Small intestine (tissue), 7 donors: ENCODE results near the gene ALPL. TPM values are rescaled to one million over a fixed set of nuclear protein-coding genes. Genes with fewer than 3 reads are reported as not detected.

Experiments used
- DNase-seq, 2 donors: peaks; one replicate each; pipeline versions ENCODE4 v3.0.0 to v3.0.0-alpha.2; 2013
- FAIRE-seq: peaks from 2 replicates; lab custom pipeline; 2012; peaks lifted over from hg19 to GRCh38; lab: Jason Lieb, UNC
- H3K27ac ChIP-seq, 3 donors: one replicate each; pipeline ENCODE4 v1.5.1; 2013; ENCODE audit warnings: low read length in 2 of 3, mild to moderate bottlenecking in 2 of 3, control low read depth in 1 of 3, inconsistent platforms in 1 of 3, low read depth in 1 of 3, moderate library complexity in 1 of 3
- H3K27me3 ChIP-seq, 3 donors: one replicate each; pipeline ENCODE4 v1.6.1; 2013; ENCODE audit warnings: low read length in 3 of 3, inconsistent platforms in 1 of 3; ENCODE audit not compliant: control insufficient read depth in 3 of 3, insufficient read depth in 3 of 3
- H3K36me3 ChIP-seq, 3 donors: one replicate each; pipeline ENCODE4 v1.6.1; 2013; ENCODE audit warnings: low read length in 3 of 3, inconsistent platforms in 1 of 3, low read depth in 1 of 3, mild to moderate bottlenecking in 1 of 3, moderate library complexity in 1 of 3; ENCODE audit not compliant: control insufficient read depth in 3 of 3, insufficient read depth in 2 of 3
- H3K4me1 ChIP-seq, 3 donors: one replicate each; pipeline ENCODE4 v1.6.1; 2013; ENCODE audit warnings: low read length in 2 of 3, inconsistent platforms in 1 of 3, low read depth in 1 of 3, mild to moderate bottlenecking in 1 of 3, moderate library complexity in 1 of 3; ENCODE audit not compliant: control insufficient read depth in 3 of 3, insufficient read depth in 2 of 3
- H3K4me3 ChIP-seq, 3 donors: one replicate each; pipeline ENCODE4 v1.5.1; 2013; ENCODE audit warnings: low read length in 3 of 3, control low read depth in 1 of 3, inconsistent platforms in 1 of 3, low read depth in 1 of 3, mild to moderate bottlenecking in 1 of 3, moderate library complexity in 1 of 3
- H3K9me3 ChIP-seq, 2 donors: one replicate each; pipeline ENCODE4 v1.6.1; 2013; ENCODE audit warnings: low read depth in 1 of 2, low read length in 1 of 2; ENCODE audit not compliant: control insufficient read depth in 2 of 2, insufficient read depth in 1 of 2
- WGBS, 3 donors: extraction: QIAGEN DNeasy Blood & Tissue Kit; methylation state at CpG; one replicate each; pipeline ENCODE4 v1.1.7; 2013; 5-methylcytosine and 5-hydroxymethylcytosine counted together
- polyA plus RNA-seq, 4 donors: library from polyadenylated mRNA; stranded (reverse) in 3 of 4; unstranded in 1 of 4; fragments of 200-250 nt in 3 of 4; fragments of 120-200 nt in 1 of 4; gene quantifications; one replicate each; pipeline versions ENCODE4 v1.2.1 to v1.2.3, GENCODE V29; 2013
- donor health status: healthy with polysubstance abuse.
- donor health status: control.
- donor health status: control.
- donor health status: Bipolar disorder and iron deficiency.
- donor health status: healthy.

ALPL gene
- polyA plus RNA-seq, 4 donors, result 0.89 to 3.0 (median 2.0) TPM

GRCh38 chr1:21489146-21489545 lies 20.1 kb upstream of the ALPL start:
- Histone ChIP-seq H3K4me3 (no peak overlapping the region), H3K9me3 (peaks cover 0 to 5% of the 10 kb centered on the region in 2 donors), H3K27ac (no peak overlapping the region), H3K27me3 (no peaks in the 10 kb centered on the region), H3K36me3 (no peaks in the 10 kb centered on the region), H3K4me1 (peaks cover 0 to 2% (median 0%) of the 10 kb centered on the region in 3 donors)
- DNase-seq (no peak), FAIRE-seq (no peak)
- WGBS, 3 donors, result 80 to 91% (median 87%) methylated on average over 11 of the region's 11 CpGs

- no peak for FAIRE-seq
- peak in 1 of 2 donors; percentile 23 for DNase-seq
- Histone ChIP-seq H3K27me3 (no peaks in the 10 kb centered on the region), H3K36me3 (no peaks in the 10 kb centered on the region), H3K27ac (no peak overlapping the region), H3K4me3 (no peak overlapping the region), H3K9me3 (peaks cover 0 to 5% of the 10 kb centered on the region in 2 donors), H3K4me1 (peaks cover 0 to 2% (median 0%) of the 10 kb centered on the region in 3 donors)
- 77 to 82% (median 78%) methylated on average over 11 of the region's 11 CpGs for WGBS, 3 donors
Observed at GRCh38 chr1:21490774-21491487, 18.3 kb upstream of the ALPL start.

GRCh38 chr1:21491488-21492355 lies 17.5 kb upstream of the ALPL start:
- no peak for FAIRE-seq
- DNase-seq, result peak in 1 of 2 donors; percentile 41
- peaks cover 0 to 2% (median 0%) of the 10 kb centered on the region in 3 donors for H3K4me1 ChIP-seq
- H3K27me3 ChIP-seq, result no peaks in the 10 kb centered on the region
- no peak overlapping the region for H3K4me3 ChIP-seq
- H3K27ac ChIP-seq, result peak overlapping the region in 1 of 3 donors; percentile 28
- no peaks in the 10 kb centered on the region for H3K36me3 ChIP-seq
- WGBS, 3 donors, result 36 to 49% (median 47%) methylated on average over 8 of the region's 8 CpGs
- H3K9me3 ChIP-seq, result peaks cover 0 to 5% of the 10 kb centered on the region in 2 donors

DNA sequence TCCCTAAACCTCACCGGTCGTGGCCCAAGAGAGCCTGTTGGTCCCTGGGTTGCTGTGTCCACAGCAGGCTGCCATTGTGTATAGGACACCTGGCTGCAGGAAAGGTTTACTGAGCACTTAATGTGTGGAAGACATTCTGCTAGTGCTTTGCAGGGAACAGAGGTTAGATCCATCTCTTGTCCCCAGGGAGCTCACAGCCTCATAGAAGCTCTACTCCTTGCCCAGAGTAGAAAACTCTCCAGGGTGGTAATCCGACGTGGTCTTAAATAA lies 16.9 kb upstream of the ALPL start:
- H3K27me3 ChIP-seq, result peaks cover 0 to 2% (median 0%) of the 10 kb centered on the region in 3 donors
- no peak for FAIRE-seq
- H3K4me3 ChIP-seq, result no peak overlapping the region
- H3K36me3 ChIP-seq, result no peaks in the 10 kb centered on the region
- H3K9me3 ChIP-seq, result peaks cover 0 to 5% of the 10 kb centered on the region in 2 donors
- 39 to 63% (median 59%) methylated on average over 4 of the region's 4 CpGs for WGBS, 3 donors
- peaks cover 0 to 2% (median 0%) of the 10 kb centered on the region in 3 donors for H3K4me1 ChIP-seq
- DNase-seq, result no peak
- peak overlapping the region in 1 of 3 donors; percentile 28 for H3K27ac ChIP-seq

- Histone ChIP-seq H3K36me3 (no peaks in the 10 kb centered on the region), H3K4me1 (peaks cover 0 to 2% (median 0%) of the 10 kb centered on the region in 3 donors), H3K27ac (no peak overlapping the region), H3K4me3 (no peak overlapping the region), H3K27me3 (peaks cover 0 to 2% (median 0%) of the 10 kb centered on the region in 3 donors), H3K9me3 (peaks cover 0 to 5% of the 10 kb centered on the region in 2 donors)
- FAIRE-seq (no peak), DNase-seq (no peak)
- 65 to 81% (median 67%) methylated on average over 6 of the region's 6 CpGs for WGBS, 3 donors
Observed at GRCh38 chr1:21494196-21494595, 15.0 kb upstream of the ALPL start.

DNA sequence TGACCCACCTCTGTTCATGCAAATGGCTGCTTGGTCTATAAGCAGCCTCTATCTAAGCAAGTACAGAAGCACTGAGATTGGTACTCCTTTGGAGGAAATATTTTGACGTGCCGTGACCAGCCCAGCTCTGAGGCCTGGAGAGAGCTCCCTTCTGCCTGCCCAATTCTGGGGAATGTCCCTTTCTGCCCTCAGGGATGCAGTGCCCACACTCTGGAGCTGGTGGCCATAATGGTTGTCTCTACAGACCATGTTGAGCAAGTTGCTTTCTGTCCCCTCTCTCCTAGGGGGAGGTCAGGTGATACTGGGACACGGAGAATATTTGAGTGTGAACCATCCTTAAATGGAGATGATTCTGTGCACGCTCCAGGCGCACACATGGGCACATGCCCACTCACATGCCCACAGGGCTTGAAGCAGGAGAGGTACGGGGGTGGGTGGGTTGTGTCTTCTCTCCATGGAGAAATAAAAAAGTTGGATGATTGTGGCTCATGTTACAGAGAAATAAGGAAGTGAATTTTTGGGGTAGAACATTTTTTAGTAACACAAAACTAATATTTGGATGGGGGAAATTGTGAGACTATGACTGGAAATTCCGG lies 13.9 kb upstream of the ALPL start:
- Histone ChIP-seq H3K27me3 (peaks cover 0 to 2% (median 0%) of the 10 kb centered on the region in 3 donors), H3K9me3 (peaks cover 0 to 5% of the 10 kb centered on the region in 2 donors)
- 80 to 91% (median 88%) methylated on average over 7 of the region's 7 CpGs for WGBS, 3 donors

DNA sequence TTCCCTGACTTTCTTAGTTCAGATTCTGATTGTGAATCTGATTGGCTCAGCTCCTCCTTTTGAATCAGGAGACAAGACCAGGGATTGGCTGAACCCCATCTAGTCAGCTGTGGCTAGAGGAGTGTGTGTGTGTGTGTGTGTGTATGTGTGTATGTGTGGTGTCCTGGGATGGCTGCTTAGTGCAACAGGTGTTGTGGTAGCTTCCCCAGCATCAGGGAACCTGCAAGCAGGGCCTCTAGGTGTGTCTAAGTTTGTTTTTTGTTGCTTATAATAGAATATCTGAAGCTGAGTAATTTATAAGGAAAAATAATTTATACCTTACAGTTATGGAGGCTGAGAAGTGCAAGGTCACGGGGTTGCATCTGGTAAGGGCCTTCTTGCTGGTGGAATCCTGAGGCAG lies 13.2 kb upstream of the ALPL start:
- no peak for FAIRE-seq
- DNase-seq, result no peak
- H3K27me3 ChIP-seq, result peaks cover 0 to 2% (median 0%) of the 10 kb centered on the region in 3 donors
- no peak overlapping the region for H3K27ac ChIP-seq
- H3K4me1 ChIP-seq, result peaks cover 0 to 2% (median 0%) of the 10 kb centered on the region in 3 donors
- no peak overlapping the region for H3K4me3 ChIP-seq
- H3K36me3 ChIP-seq, result no peaks in the 10 kb centered on the region
- 88 to 94% (median 91%) methylated on average over 1 of the region's 1 CpG for WGBS, 3 donors
- no peaks in the 10 kb centered on the region for H3K9me3 ChIP-seq

More for the DNA sequence above, 13.9 kb upstream of the ALPL start:
- H3K4me1 ChIP-seq, result peaks cover 0 to 2% (median 0%) of the 10 kb centered on the region in 3 donors
- H3K27ac ChIP-seq, result no peak overlapping the region
- H3K4me3 ChIP-seq, result no peak overlapping the region
- no peak for FAIRE-seq
- no peaks in the 10 kb centered on the region for H3K36me3 ChIP-seq
- no peak for DNase-seq

DNA sequence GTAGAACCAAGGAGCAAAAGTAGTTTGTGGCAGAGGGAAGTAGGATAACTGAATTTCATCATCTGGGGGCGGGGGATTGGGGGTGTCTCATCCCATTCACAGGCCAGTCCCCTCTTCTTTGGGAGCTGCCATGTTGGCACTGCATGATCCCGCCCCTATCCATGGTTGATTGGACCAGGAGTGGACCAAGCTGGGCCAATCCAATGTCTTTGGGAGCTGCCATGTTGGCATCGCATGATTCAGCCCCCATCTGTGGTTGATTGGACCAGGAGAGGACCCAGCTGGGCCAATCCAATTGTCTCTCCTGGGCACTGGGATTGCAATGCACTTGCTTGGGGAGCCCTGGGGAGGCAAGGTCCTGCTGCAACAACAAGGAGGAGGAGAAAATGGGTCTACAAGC lies 12.3 kb upstream of the ALPL start:
- WGBS, 3 donors, result 80 to 85% (median 85%) methylated on average over 3 of the region's 3 CpGs

More for the DNA sequence above, 12.3 kb upstream of the ALPL start:
- no peaks in the 10 kb centered on the region for H3K9me3 ChIP-seq
- peaks cover 0 to 2% (median 0%) of the 10 kb centered on the region in 3 donors for H3K4me1 ChIP-seq
- no peak overlapping the region for H3K4me3 ChIP-seq
- no peaks in the 10 kb centered on the region for H3K36me3 ChIP-seq
- no peak for DNase-seq
- H3K27ac ChIP-seq, result no peak overlapping the region
- peaks cover 0 to 2% (median 0%) of the 10 kb centered on the region in 3 donors for H3K27me3 ChIP-seq
- no peak for FAIRE-seq
